ENCODE results near the gene GPX7.

GPX7 gene

DNA sequence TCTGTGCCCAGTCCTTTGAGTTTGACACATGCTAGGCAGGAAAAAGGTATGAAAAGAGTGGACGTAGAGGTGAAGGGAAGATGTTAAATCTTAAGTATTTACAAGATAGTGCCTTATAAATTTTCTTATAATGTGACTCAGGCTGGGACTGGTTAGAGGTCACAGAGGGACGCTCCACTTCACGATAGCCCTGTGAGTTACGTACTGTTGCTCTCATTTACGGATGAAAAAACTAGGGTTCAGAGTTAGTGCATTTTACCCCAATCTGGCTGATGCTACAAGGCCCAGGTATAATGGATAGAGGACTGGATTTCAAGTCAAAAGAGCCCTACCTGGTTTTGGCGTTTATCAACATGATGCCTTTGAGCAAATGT lies 47.9 kb upstream of the GPX7 start:
- no peaks in the 10 kb centered on the region for H3K36me3 ChIP-seq (ENCODE audit: control insufficient read depth in 2 of 2, insufficient read depth in 1 of 2, low read length in 2 of 2)
- peak overlapping the region; percentile 68; the same call in 1 of the 2 replicates for H3K4me3 ChIP-seq (ENCODE audit: low read depth, low read length)
- no peak overlapping the region for H3K27ac ChIP-seq (ENCODE audit: extremely low read depth, low read depth, low read length)
- peaks cover 13% of the 10 kb centered on the region for H3K4me1 ChIP-seq (ENCODE audit: control insufficient read depth, insufficient read depth, low read length)
- H3K9me3 ChIP-seq (ENCODE audit: control insufficient read depth, insufficient read depth, low read depth, low read length) = no peaks in the 10 kb centered on the region
- ChIA-PET POLR2A (interaction anchor here (2.0 to 2.6 kb wide), 2 partner anchors 109 to 150 kb away, joined by 11 to 22 read pairs; partner anchors contain the start of genes ORC1 and PRPF38A), CTCF (no interaction called here)
- TF ChIP-seq RBAK (tag by site-specific recombination; IDR thresholded peaks at IDR 0.05) (0 out of 2 replicates have a peak, but pooled peaks have one; percentile 2), ZNF548 (tag by site-specific recombination; IDR thresholded peaks at IDR 0.05) (no peak)

DNA sequence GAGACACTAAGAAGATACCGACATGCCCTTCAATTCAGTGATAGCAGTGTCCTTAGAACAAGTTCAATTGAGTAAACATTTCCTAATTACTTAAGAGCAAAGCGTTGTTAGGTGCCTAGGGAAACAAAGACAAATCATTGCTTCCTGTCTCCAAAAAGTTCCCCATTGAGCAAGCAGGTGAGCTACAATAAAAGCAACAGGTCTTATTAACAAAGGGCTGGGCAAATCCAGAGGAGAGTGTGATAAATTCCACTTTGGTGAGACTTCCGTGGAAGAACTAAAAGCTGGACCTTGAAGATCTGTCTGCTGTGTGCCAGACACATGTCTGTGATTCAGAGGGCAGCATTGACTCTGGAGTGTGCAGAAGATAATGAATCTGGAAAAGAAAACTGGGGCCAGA lies 47.4 kb upstream of the GPX7 start:
- CTCF ChIA-PET = no interaction called here
- POLR2A ChIA-PET = interaction anchor here (0.5 to 2.6 kb wide), 2 partner anchors 25 to 108 kb away, joined by 3 to 11 read pairs; no protein-coding TSS in a partner anchor
- Histone ChIP-seq H3K27ac (ENCODE audit: extremely low read depth, low read depth, low read length) (no peak overlapping the region), H3K9me3 (ENCODE audit: control insufficient read depth, insufficient read depth, low read depth, low read length) (no peaks in the 10 kb centered on the region), H3K36me3 (ENCODE audit: control insufficient read depth in 2 of 2, insufficient read depth in 1 of 2, low read length in 2 of 2) (no peaks in the 10 kb centered on the region), H3K4me3 (ENCODE audit: low read depth, low read length) (no peak overlapping the region), H3K4me1 (ENCODE audit: control insufficient read depth, insufficient read depth, low read length) (peaks cover 9% of the 10 kb centered on the region)
- TF ChIP-seq SCRT1 (tag by site-specific recombination; IDR thresholded peaks at IDR 0.05; ENCODE audit: borderline replicate concordance) (peak; percentile 65), SCRT2 (tag by site-specific recombination; IDR thresholded peaks at IDR 0.05) (peak; percentile 95), GLIS2 (tag by site-specific recombination; IDR thresholded peaks at IDR 0.05) (no peak), ZNF701 (tag by site-specific recombination; IDR thresholded peaks at IDR 0.05) (no peak), TRIM28 (IDR thresholded peaks at IDR 0.05; ENCODE audit: borderline replicate concordance, low read length) (0 out of 2 replicates have a peak, but pooled peaks have one; percentile 51)

DNA sequence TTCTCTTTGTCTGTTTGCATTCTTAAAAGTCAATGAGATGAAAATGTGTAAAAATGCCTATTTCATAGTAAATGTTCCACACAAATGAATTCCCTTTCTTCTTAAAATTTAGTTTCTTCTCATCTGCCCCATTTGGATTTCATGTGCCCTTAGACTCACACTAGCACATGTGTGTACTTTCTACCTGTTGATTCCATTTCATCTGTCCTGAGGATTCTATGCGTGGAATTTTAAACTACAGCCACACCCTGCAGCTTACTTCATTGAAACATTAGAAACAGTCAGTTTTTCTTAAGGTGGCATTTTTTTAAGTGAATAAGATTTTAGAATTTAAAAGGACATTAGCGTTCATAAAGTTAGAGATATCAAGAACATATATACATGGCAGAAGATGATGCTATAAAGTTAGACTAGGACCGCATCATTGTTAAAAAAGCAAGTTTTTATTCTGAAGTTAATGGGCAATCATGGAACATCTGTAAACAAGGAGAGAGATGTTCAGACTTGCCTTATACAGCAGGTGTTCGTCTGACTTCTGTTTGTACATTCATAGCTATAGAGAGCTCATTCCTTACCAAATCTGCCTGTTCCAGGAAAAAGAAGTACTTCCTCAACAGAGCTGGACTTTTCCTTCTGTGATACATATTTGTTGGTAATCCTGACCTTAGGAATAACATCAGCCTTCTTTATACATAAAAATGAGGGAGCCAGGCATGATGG lies 45.4 kb upstream of the GPX7 start:
- CTCF ChIA-PET = interaction anchor here (0.9 to 1.3 kb wide), 2 partner anchors 14 to 129 kb away, joined by 3 to 4 read pairs; no protein-coding TSS in a partner anchor
- H3K4me3 ChIP-seq (ENCODE audit: low read depth, low read length) = no peak overlapping the region

DNA sequence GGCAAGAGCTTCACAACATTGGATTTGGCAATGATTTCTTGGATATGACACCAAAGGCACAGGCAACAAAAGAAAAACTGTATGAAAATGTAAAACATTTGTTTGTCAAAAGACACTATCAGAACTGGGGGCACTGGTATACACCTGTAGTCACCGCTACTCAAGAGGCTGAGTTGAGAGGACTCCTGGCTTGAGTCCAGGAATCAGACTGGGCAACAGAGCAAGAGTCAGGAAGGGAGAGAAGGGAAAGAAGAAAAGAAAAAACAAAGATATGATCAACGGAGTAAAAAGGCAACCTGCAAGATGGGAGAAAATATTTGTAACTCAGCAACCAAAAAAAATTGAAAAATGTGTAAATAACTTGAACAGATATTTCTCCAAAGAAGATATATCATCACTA lies 43.2 kb upstream of the GPX7 start:
- TF ChIP-seq ZNF560 (tag by site-specific recombination; IDR thresholded peaks at IDR 0.05; ENCODE audit: borderline replicate concordance) = no peak
- TF ChIP-seq, protein P1, sequence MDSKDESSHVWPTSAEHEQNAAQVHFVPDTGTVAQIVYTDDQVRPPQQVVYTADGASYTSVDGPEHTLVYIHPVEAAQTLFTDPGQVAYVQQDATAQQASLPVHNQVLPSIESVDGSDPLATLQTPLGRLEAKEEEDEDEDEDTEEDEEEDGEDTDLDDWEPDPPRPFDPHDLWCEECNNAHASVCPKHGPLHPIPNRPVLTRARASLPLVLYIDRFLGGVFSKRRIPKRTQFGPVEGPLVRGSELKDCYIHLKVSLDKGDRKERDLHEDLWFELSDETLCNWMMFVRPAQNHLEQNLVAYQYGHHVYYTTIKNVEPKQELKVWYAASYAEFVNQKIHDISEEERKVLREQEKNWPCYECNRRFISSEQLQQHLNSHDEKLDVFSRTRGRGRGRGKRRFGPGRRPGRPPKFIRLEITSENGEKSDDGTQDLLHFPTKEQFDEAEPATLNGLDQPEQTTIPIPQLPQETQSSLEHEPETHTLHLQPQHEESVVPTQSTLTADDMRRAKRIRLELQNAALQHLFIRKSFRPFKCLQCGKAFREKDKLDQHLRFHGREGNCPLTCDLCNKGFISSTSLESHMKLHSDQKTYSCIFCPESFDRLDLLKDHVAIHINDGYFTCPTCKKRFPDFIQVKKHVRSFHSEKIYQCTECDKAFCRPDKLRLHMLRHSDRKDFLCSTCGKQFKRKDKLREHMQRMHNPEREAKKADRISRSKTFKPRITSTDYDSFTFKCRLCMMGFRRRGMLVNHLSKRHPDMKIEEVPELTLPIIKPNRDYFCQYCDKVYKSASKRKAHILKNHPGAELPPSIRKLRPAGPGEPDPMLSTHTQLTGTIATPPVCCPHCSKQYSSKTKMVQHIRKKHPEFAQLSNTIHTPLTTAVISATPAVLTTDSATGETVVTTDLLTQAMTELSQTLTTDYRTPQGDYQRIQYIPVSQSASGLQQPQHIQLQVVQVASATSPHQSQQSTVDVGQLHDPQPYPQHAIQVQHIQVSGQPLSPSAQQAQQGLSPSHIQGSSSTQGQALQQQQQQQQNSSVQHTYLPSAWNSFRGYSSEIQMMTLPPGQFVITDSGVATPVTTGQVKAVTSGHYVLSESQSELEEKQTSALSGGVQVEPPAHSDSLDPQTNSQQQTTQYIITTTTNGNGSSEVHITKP (tag by site-specific recombination; IDR thresholded peaks at IDR 0.05) = 0 out of 2 replicates have a peak, but pooled peaks have one; percentile 13
- CTCF ChIA-PET = interaction anchor here (1.3 kb wide), 1 partner anchor 9 kb away, joined by 3 read pairs; no protein-coding TSS in a partner anchor

More for the DNA sequence above, 45.4 kb upstream of the GPX7 start:
- POLR2A ChIA-PET = interaction anchor here (1.3 kb wide), 1 partner anchor 153 kb away, joined by 3 read pairs; no protein-coding TSS in a partner anchor
- Histone ChIP-seq H3K4me1 (ENCODE audit: control insufficient read depth, insufficient read depth, low read length) (peaks cover 6% of the 10 kb centered on the region), H3K9me3 (ENCODE audit: control insufficient read depth, insufficient read depth, low read depth, low read length) (no peaks in the 10 kb centered on the region), H3K27ac (ENCODE audit: extremely low read depth, low read depth, low read length) (no peak overlapping the region), H3K36me3 (ENCODE audit: control insufficient read depth in 2 of 2, insufficient read depth in 1 of 2, low read length in 2 of 2) (no peaks in the 10 kb centered on the region)
- TF ChIP-seq ZBTB1 (tag by site-specific recombination; IDR thresholded peaks at IDR 0.05) = no peak
- TF ChIP-seq, protein P2, sequence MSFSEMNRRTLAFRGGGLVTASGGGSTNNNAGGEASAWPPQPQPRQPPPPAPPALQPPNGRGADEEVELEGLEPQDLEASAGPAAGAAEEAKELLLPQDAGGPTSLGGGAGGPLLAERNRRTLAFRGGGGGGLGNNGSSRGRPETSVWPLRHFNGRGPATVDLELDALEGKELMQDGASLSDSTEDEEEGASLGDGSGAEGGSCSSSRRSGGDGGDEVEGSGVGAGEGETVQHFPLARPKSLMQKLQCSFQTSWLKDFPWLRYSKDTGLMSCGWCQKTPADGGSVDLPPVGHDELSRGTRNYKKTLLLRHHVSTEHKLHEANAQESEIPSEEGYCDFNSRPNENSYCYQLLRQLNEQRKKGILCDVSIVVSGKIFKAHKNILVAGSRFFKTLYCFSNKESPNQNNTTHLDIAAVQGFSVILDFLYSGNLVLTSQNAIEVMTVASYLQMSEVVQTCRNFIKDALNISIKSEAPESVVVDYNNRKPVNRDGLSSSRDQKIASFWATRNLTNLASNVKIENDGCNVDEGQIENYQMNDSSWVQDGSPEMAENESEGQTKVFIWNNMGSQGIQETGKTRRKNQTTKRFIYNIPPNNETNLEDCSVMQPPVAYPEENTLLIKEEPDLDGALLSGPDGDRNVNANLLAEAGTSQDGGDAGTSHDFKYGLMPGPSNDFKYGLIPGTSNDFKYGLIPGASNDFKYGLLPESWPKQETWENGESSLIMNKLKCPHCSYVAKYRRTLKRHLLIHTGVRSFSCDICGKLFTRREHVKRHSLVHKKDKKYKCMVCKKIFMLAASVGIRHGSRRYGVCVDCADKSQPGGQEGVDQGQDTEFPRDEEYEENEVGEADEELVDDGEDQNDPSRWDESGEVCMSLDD (tag by site-specific recombination; IDR thresholded peaks at IDR 0.05) = no peak
- TF ChIP-seq HOXA7 (CRISPR knock-in tag; IDR thresholded peaks at IDR 0.05; ENCODE audit: borderline replicate concordance) = no peak
- peak; percentile 92 for TF ChIP-seq SCRT2 (tag by site-specific recombination; IDR thresholded peaks at IDR 0.05)

More for the DNA sequence above, 43.2 kb upstream of the GPX7 start:
- H3K4me3 ChIP-seq (ENCODE audit: low read depth, low read length) = no peak overlapping the region
- H3K27ac ChIP-seq (ENCODE audit: extremely low read depth, low read depth, low read length) = no peak overlapping the region
- H3K9me3 ChIP-seq (ENCODE audit: control insufficient read depth, insufficient read depth, low read depth, low read length) = no peaks in the 10 kb centered on the region
- H3K36me3 ChIP-seq (ENCODE audit: control insufficient read depth in 2 of 2, insufficient read depth in 1 of 2, low read length in 2 of 2) = no peaks in the 10 kb centered on the region
- POLR2A ChIA-PET = no interaction called here
- peaks cover 5% of the 10 kb centered on the region for H3K4me1 ChIP-seq (ENCODE audit: control insufficient read depth, insufficient read depth, low read length)

Data from HEK293 (cell line).